HG03378 (cell line): ENCODE measurements around the gene NUAK2.
A peak's percentile ranks its signal among the peaks of the same experiment; 100 is the strongest.
"Not testable (repeated sequence)": the region's sequence is repeated elsewhere in the genome, so short reads cannot be mapped to it uniquely, and the experiment has no call there.

Experiments
- ATAC-seq: cut with Tn5 transposase; IDR thresholded peaks from one replicate; pipeline ENCODE4 v1.9.1; 2021; ENCODE audit warnings: mild to moderate bottlenecking, moderate library complexity; ENCODE audit not compliant: unreplicated experiment

NUAK2 gene

GRCh38 chr1:205300149-205300548 is 21.4 kb downstream of the NUAK2 start:
- ATAC-seq: no peak

DNA sequence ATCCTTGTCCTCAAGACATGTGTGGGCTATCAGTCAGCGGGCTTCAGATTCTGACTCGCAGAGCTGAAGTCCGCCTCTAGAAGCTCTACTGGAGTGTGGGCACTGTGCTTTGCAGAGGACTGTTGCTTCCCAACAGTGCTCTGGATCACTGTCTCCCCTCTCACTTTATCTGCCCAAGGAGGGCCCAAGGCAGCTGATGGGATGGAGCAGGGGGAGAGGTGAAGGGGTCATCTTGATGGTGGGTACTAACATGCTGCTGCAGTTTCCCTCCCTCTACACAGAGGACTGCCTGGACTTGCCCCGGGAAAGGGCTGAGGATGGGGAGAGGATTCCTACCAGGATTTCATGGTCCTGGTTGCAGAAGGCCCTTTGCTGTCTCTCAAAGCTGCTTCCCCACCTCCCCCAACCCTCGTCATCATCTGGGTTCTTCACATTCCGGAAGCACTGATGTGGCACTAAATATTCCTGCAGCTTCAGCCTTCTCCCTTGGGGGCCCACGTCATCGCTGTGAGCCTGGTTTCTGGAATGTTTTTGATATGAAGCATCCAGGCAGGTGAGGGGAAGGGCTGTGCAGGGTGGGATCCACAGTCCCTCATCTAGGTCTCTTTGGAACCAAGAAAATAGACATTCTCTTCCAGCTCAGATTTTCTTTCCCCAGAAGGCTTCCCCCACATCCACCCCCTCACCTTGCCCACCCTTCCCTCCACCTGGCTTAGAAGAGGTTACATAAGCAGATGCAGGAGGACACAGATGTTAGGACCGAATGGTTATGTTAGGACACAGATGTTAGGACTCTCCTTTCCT is 23.2 kb downstream of the NUAK2 start:
- no peak for ATAC-seq

- not testable (repeated sequence) for ATAC-seq
Observed at GRCh38 chr1:205297546-205298177, 23.9 kb downstream of the NUAK2 start.

DNA sequence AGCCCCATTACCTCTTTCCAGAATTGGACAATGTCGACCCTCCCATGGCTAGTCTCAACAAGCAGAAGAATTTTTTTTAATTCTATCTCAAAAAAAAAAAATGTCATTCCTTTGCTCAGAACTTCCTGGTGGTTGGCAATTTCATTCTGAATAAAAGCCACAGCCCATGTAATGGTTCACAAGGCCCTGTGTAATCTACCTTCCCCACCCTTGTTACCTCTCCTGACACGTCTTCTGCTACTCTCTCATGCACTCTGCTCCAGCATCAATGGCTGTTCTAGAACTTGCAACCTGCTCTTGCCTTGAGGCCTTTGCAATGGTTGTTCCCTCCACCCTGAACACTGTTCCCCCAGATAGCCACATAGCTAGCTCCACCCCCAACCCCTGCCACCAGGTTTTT is 25.4 kb downstream of the NUAK2 start:
- ATAC-seq: no peak

DNA sequence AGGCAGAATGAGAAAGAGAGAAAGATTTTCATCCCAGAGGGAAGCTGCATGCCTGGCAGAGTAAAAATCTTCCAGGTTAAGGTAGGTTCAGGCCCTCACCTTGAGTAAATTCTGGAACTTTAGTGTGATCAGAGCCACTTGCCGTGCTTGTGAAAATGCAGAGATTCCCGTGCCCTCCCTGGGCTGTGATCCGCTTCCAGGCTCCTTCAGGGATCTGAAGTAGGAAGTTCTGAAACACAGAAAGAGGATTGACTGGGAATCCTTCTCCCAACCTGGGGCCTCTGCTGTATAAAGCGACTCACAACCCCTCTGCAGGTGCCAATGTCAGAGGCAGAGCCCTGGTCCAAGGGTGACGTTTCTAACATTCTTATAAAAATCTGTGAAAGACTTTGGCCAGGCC is 26.6 kb downstream of the NUAK2 start:
- ATAC-seq: no peak

DNA sequence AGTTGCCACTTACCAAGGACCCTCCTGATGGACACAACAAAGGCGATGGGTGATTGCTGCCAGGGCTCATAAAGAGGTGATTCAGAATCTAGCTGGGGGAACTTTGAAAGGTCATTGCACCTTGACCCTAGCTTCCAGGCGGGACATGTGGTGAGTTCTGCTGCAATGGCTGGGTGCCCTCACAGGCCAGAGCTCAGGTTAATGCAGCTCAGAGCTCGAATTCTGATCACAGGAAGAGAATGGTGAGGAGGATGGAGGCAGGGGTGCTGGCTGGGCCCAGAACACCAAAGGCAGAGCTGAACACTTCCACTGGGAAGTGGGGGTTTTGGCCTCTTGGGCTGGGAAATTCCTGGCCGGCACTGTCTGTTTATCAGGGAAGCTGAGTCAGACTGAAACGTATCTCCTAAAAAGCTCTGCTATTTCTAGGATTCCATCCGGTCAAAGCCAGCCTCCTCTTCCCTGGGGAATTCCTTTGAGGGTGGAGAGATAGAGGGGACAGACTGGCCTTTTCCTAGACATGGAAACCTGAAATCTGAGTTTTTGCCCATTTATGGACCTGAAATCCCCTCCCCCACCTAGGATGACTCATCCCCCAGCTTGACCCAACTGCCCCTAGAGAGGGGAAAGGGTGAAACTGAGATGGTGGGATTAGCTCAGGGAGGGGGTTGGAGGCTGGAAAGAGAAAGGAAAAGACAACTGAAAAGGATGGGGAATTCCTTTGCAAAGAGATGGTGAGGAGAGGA is 27.2 kb downstream of the NUAK2 start:
- no peak for ATAC-seq

DNA sequence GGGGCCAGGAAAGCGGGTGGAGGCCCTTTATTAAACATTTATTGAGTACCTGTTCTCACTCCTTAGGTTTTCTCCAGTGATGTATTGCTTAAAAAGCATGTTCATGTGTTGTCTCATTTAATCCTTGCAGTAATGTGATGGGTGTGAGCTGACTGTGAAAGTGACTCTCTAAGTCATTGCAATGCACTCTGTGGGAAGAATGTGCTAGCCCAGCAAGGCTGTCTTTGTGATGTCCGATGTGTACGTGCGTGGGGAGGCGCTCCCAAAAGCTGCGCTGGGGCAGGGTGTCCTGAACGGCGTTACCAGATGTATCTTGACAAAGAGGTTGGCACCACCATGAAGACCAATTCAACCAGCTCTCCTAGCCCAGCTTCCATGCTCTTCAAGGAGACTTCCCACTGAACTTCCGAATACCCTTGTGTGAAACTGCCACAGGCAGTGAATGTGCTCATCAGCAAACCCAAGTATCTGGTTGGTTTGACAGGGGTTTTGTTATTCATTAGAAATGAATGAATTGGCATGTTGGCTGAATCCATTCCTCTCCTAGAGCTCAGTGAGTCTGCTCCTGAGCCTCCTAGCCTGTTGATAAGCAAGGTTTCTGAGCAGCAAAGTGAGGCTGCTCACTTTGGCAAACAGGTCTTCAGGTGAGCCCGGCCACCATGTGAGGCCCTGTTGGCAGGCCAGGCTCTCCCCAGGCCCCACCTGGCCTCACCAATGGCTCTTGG is 28.0 kb downstream of the NUAK2 start:
- no peak for ATAC-seq

DNA sequence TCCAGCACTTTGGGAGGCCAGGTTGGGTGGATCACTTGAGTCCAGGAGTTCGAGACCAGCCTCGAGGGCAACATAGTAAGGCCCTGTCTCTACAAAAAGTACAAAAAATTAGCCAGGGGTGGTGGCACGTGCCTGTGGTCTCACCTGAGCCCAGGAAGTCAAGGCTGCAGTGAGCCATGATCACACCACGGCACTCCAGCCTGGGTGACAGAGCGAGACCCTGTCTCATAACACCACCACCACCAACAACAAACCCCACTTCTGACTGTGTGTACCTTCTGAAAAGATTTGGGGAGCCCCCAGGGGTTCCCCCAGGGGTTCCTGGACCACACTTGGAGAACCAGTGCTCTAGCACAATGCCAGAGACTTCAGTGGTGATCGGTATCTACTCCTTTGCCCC is 29.9 kb downstream of the NUAK2 start:
- ATAC-seq: no peak

GRCh38 chr1:205287767-205288559 is 33.6 kb downstream of the NUAK2 start:
- ATAC-seq: peak; percentile 77

DNA sequence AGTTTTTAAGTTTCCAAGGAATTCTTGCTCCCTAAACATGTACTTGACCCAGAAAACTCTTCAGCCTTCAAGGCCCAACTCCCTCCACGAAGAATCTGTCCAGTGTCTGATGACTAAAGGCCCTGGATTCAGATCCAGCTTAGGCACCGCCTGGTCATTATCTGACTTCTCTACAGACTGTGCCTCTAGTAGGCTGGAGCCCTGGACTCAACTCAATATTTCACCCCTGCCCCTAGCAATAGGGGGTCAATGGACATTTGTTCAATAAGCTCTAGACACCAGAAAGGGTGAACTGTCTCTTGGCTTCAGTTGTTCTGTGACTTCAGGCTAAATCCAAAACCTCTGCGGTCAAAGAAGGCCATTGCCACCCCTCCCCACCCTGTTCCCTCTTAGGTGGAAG is 34.5 kb downstream of the NUAK2 start:
- ATAC-seq: no peak

- ATAC-seq: no peak
Observed at GRCh38 chr1:205286335-205286950, 35.1 kb downstream of the NUAK2 start.

DNA sequence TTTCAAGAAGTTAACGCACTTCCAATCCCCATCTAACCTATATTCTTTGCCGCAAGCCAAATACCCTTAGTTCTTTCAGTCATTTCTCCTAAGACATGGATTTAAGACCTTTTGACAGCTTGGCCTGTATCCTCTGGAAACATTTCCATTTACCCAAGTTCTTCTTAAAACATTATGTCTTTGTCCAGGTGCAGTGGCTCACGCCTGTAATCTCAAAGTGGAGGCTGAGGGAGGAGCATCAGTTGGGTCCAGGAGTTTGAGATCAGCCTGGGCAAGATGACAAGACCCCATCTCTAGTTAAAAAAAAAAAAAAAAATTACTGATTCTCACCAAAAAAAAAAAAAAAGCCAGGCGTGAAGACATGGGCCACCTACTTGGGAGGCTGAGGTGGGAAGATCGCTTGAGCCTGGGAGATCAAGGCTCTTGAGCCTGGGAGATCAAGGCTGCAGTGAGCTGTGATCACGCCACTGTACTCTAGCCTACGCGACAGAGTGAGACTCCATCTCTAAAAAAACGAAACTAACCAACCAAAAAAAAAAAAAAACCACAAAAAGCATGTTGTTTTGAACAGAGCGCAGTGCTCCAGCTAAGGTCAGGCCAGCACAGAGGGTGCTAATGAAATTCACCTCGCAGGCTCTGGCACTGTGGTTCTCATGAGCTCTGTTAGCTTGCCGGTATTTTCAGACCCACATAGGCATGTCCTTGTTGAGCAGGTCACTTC is 36.0 kb downstream of the NUAK2 start:
- peak; percentile 38 for ATAC-seq

DNA sequence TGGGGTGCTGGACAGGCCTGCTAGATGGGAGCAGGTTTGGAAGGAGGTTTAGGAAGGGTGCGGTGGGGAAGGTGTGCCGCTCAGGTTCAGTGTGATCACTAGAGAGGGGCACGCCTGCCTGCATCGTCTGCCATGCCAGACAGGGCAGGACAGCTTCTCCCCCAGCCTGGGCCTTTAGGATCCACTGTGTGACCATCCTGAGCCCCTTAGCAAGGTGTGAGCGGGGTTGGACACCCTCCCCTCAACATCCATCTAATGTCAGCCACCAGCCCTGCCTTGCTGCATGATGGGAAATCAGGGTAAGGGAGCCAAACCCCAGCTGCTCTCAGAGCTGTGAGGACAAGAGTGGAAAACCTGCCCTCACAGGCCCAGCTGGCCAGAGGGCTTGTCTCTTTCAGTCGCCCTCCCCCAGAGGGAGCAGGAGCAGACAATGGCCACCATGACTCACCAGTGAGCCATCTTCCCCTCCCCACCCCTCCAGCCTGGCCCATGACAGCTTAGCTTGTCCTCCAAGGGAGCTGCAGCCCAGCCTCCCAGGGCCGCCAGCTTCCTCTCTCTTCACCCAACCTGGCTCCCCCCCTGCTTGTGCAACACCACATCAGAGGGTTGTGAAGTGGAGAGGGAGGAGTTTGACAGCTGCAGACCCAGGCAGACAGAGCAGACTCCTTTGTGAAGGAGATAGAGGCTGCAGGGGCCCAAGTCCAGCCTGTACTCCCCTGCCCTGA is 37.0 kb downstream of the NUAK2 start:
- ATAC-seq: no peak

- ATAC-seq: no peak
Observed at GRCh38 chr1:205283270-205284147, 38.0 kb downstream of the NUAK2 start.

DNA sequence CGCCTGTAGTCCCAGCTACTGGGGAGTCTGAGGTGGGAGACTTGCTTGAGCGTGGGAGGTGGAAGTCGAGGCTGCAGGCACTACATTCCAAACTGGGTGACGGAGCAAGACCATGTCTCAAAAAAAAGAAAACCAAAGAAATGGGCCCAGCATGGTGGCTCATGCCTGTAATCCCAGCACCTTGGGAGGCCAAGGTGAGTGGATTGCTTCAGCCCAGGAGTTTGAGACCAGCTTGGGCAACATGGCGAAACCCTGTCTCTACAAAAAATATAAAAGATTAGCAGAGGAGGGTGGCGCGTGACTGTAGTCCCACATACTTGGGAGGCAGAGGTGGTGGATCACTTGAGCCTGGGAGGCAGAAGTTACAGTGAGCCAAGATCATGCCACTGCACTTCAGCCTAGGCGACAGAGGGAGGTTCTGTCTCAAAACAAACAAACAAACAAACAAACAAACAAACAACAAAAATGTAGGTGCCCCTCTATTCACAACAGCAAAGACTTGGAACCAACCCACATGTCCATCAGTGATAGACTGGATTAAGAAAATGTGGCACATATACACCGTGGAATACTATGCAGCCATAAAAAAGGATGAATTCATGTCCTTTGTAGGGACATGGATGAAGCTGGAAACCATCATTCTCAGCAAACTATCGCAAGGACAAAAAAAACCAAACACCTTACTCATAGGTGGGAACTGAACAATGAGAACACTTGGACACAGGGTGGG is 40.7 kb downstream of the NUAK2 start:
- not testable (repeated sequence) for ATAC-seq

DNA sequence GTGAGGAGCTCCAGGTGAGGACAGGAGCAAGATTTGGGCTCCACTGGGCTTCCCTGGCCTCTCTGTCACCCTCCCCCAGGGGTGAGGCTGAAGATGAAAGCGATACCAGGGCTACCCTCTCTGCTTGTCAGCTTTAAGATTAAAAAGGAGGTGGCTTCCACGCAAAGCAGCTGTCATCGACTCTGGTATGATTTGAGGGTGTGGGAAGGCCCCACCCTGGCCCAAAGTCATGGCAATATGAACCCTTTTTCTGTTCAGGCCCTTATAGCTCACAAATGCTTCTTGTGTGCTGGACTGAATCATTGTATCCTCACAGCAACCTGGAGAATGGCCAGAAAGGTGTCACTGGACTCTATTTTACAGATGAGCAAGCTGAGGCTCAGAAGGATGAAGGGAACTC is 41.6 kb downstream of the NUAK2 start:
- no peak for ATAC-seq

- no peak for ATAC-seq
Observed at GRCh38 chr1:205276689-205277065, 44.9 kb downstream of the NUAK2 start.
